Gastrocnemius medialis (tissue), 4 donors: ENCODE data around the gene SERPINE1.

ENCODE experiments used
- POLR2A ChIP-seq, 2 donors: fragments of 450-650 bp; IDR thresholded peaks; one replicate each; pipeline ENCODE4 v1.6.1; 2017; ENCODE audit warnings: antibody characterized with exemption in 2 of 2, mild to moderate bottlenecking in 2 of 2, moderate library complexity in 2 of 2
- TF ChIP-seq, protein P1 (sequence below), 5 experiments: fragments of 450-650 bp in 3 of 5; fragments of 200-600 bp in 2 of 5; sonication (generic) in 2 of 5; IDR thresholded peaks in 4 of 5; conservative IDR thresholded peaks in 1 of 5; 1 replicate in 4 of 5; 2 replicates in 1 of 5; pipeline ENCODE4 v1.5.1; 2016 to 2019; ENCODE audit warnings: antibody characterized with exemption in 5 of 5, mild to moderate bottlenecking in 3 of 5, moderate library complexity in 3 of 5

DNA sequence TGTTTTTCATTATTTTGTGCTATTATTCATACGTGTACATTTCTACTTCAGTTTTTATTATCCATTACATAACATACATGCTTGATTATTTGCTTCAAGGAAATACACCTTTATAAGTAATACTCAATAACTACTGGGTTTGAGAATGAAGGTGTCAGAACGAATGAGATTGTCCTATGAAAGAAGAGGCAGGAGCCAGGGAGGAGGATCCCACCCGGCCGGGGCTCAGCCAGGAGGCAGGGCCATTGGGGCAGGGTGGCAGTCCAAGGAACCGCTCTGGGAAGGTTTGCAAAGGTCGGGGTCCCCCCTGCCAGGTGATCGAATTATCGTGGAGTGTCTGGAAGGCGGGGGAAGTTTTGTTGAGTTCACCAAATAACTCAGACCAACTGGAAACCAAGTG lies 32.5 kb upstream of the SERPINE1 start:
- TF ChIP-seq POLR2A (IDR thresholded peaks at IDR 0.05), result no peak
- TF ChIP-seq, protein P1, sequence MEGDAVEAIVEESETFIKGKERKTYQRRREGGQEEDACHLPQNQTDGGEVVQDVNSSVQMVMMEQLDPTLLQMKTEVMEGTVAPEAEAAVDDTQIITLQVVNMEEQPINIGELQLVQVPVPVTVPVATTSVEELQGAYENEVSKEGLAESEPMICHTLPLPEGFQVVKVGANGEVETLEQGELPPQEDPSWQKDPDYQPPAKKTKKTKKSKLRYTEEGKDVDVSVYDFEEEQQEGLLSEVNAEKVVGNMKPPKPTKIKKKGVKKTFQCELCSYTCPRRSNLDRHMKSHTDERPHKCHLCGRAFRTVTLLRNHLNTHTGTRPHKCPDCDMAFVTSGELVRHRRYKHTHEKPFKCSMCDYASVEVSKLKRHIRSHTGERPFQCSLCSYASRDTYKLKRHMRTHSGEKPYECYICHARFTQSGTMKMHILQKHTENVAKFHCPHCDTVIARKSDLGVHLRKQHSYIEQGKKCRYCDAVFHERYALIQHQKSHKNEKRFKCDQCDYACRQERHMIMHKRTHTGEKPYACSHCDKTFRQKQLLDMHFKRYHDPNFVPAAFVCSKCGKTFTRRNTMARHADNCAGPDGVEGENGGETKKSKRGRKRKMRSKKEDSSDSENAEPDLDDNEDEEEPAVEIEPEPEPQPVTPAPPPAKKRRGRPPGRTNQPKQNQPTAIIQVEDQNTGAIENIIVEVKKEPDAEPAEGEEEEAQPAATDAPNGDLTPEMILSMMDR (IDR thresholded peaks at IDR 0.05 in 4 of 5, conservative IDR thresholded peaks at IDR 0.05 in 1 of 5), result no peak
